NB4 (cell line): ENCODE data around the gene FURIN.
"Not testable (repeated sequence)": the region's sequence is repeated elsewhere in the genome, so short reads cannot be mapped to it uniquely, and the experiment has no call there.

Experiments used
- DNase-seq: peaks from one replicate; pipeline ENCODE4 v3.0.0; 2010; ENCODE audit warnings: low read depth
- H3K4me3 ChIP-seq: one replicate; pipeline ENCODE4 v1.5.1; 2011; ENCODE audit warnings: mild to moderate bottlenecking, low read depth, low read length, moderate library complexity
- MYC ChIP-seq: IDR thresholded peaks from 2 replicates; pipeline ENCODE4 v1.6.1; 2011; ENCODE audit warnings: low read depth, low read length
- POLR2A ChIP-seq: IDR thresholded peaks from 2 replicates; pipeline ENCODE4 v1.6.1; 2011; ENCODE audit warnings: mild to moderate bottlenecking; ENCODE audit not compliant: insufficient read length; ENCODE audit errors: extremely low read depth
- TF ChIP-seq, protein P1 (sequence below): IDR thresholded peaks from 2 replicates; pipeline ENCODE4 v1.6.1; 2011; ENCODE audit warnings: low read depth, low read length
- TF ChIP-seq, protein P2 (sequence below): IDR thresholded peaks from one replicate; pipeline ENCODE4 v1.5.1; 2012; ENCODE audit warnings: low read depth, low read length

Gene FURIN

GRCh38 chr15:90872486-90873184 lies 4.2 kb downstream of the FURIN start:
- peak overlapping the region; percentile 68 for H3K4me3 ChIP-seq
- peak; percentile 49; the same call in 1 of the 2 replicates for TF ChIP-seq MYC
- TF ChIP-seq, protein P1, sequence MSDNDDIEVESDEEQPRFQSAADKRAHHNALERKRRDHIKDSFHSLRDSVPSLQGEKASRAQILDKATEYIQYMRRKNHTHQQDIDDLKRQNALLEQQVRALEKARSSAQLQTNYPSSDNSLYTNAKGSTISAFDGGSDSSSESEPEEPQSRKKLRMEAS = no peak
- DNase-seq = peak; percentile 83

GRCh38 chr15:90873488-90873997 lies 5.2 kb downstream of the FURIN start:
- H3K4me3 ChIP-seq = peak overlapping the region; percentile 68
- TF ChIP-seq, protein P2, sequence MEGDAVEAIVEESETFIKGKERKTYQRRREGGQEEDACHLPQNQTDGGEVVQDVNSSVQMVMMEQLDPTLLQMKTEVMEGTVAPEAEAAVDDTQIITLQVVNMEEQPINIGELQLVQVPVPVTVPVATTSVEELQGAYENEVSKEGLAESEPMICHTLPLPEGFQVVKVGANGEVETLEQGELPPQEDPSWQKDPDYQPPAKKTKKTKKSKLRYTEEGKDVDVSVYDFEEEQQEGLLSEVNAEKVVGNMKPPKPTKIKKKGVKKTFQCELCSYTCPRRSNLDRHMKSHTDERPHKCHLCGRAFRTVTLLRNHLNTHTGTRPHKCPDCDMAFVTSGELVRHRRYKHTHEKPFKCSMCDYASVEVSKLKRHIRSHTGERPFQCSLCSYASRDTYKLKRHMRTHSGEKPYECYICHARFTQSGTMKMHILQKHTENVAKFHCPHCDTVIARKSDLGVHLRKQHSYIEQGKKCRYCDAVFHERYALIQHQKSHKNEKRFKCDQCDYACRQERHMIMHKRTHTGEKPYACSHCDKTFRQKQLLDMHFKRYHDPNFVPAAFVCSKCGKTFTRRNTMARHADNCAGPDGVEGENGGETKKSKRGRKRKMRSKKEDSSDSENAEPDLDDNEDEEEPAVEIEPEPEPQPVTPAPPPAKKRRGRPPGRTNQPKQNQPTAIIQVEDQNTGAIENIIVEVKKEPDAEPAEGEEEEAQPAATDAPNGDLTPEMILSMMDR = no peak
- TF ChIP-seq MYC = no peak
- TF ChIP-seq, protein P1 = no peak
- TF ChIP-seq POLR2A = peak; percentile 0
- no peak for DNase-seq

DNA sequence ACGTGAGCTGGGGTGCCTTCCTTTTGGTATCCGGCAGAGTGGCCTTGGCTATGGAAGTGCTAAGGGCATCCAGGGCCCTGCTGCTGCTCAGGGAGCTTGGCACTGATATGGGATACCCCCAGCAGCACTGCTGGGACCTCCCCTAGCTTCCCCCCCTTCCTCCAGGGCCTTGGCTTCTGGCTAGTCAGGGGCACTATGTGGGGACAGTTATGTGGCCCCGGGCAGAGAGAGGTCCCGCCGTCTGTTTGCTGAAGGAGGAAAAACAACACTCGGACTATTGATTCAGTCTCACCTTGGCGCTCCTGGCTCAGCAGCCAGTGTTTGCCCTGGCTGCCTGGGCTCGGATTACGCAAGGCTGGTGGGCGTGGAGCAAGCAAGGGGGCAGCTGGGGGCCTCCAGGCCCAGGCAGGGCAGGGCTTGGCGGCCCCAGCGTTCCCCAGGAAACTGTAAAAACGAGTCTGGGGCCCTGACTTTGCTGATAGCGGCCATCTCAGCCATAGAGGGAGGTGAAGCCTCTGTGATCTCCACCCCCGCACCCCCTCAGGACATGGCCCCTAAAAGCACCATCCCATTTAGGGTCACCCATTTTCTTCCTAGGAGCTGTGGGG lies 5.7 kb downstream of the FURIN start:
- H3K4me3 ChIP-seq = peak overlapping the region; percentile 68
- DNase-seq = peak; percentile 89
- TF ChIP-seq, protein P1 = peak; percentile 60
- TF ChIP-seq, protein P2 = no peak
- TF ChIP-seq POLR2A (peak; percentile 10), MYC (peak; percentile 81)

DNA sequence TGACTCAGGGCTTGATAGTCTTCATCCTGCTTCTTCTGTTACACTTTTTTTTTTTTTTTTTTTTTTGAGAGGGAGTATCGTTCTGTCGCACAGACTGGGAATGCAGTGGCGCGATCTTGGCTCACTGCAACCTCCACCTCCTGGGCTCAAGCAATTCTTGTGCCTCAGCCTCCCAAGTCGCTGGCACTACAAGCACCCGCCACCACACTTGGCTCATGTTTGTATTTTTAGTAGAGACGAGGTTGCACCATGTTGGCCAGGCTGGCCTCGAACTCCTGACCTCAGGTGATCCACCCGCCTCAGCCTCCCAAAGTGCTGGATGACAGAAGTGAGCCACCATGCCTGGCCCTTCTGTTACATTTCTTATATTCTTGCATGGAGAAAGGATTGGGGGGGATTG lies 6.6 kb downstream of the FURIN start:
- not testable (repeated sequence) for DNase-seq, H3K4me3 ChIP-seq

DNA sequence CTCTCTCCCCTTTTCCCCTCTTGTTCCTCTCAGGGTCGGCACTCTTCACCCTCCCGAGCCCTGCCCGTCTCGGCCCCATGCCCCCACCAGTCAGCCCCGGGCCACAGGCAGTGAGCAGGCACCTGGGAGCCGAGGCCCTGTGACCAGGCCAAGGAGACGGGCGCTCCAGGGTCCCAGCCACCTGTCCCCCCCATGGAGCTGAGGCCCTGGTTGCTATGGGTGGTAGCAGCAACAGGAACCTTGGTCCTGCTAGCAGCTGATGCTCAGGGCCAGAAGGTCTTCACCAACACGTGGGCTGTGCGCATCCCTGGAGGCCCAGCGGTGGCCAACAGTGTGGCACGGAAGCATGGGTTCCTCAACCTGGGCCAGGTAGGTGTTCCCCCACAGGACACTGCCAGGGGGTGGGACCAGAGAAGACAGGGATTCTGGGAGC lies 7.2 kb downstream of the FURIN start:
- TF ChIP-seq MYC (no peak), POLR2A (no peak)
- TF ChIP-seq, protein P2 = no peak
- TF ChIP-seq, protein P1 = no peak
- no peak overlapping the region for H3K4me3 ChIP-seq

GRCh38 chr15:90876046-90876445 lies 7.7 kb downstream of the FURIN start:
- no peak for TF ChIP-seq MYC
- no peak for TF ChIP-seq POLR2A
- DNase-seq = no peak
- no peak overlapping the region for H3K4me3 ChIP-seq

More for the DNA sequence above, 7.2 kb downstream of the FURIN start:
- no peak for DNase-seq

DNA sequence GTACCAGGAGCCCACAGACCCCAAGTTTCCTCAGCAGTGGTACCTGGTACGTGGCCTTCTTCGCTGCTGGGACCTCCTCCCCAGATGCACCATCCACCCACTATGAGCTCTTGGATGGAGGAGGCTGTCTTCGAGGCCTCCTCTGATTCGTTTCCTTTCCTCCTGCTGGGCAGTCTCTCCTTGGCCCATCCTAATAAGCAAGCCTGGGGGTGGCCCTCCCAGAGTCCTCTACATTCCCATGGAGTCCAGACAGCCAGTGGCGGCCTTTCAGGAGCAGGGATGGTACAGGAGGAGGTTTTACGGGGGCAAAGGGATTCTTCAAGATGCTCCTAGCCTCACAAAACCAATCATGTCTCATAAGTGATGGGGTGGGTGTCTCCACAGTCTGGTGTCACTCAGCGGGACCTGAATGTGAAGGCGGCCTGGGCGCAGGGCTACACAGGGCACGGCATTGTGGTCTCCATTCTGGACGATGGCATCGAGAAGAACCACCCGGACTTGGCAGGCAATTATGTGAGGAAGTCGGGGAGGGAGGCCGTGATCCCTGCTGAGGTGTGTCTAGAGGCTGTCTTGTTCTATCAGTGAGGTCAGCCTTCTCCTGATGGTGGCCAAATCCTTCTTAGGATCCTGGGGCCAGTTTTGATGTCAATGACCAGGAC lies 8.3 kb downstream of the FURIN start:
- TF ChIP-seq POLR2A = no peak
- TF ChIP-seq, protein P2 = no peak
- no peak for TF ChIP-seq MYC
- TF ChIP-seq, protein P1 = no peak
- no peak for DNase-seq
- no peak overlapping the region for H3K4me3 ChIP-seq
